ENCODE results near the gene PMF1. TPM values are rescaled to one million over a fixed set of nuclear protein-coding genes. Genes with fewer than 3 reads are reported as not detected.

Gene PMF1
- total and polyA plus RNA-seq, 2 donors (not counting 3 experiments of a cell fraction or from before 2014, with no cell fraction given) = 58.4 to 134 TPM

DNA sequence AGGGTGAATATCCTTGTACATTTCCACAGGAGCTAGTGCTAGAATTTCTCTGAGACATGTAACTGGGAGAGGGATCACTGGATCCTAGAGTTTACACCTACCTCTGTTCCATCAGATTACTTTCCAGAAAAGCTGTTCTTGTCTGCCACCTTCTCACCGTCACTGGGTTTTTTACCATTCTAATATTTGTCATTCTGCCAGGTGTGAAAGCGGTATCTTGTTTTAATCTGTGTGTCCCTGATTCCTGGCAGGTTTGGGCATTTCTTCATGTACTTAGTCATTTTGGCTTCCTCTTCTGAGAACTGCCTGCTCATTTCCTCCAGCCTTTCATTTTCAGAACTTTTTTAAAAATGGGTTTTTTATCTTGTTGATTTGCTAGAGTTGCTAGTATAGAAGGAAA lies 5.1 kb downstream of the PMF1 start:
- Histone ChIP-seq H3K27ac (ENCODE audit: insufficient read depth, low read depth, low read length) (peak overlapping the region; percentile 75), H3K9me3 (replicated peaks; ENCODE audit: control insufficient read depth, insufficient read depth, low read length) (no peaks in the 10 kb centered on the region), H3K4me2 (ENCODE audit: insufficient read depth, low read length) (peak overlapping the region; percentile 80), H2AFZ (ENCODE audit: low read depth, low read length) (no peak overlapping the region), H4K20me1 (replicated peaks; ENCODE audit: control insufficient read depth, extremely low read depth, insufficient read depth, low read length) (no peaks in the 10 kb centered on the region), H3K9me1 (replicated peaks; ENCODE audit: control insufficient read depth, extremely low read depth, insufficient read depth, low read length) (no peaks in the 10 kb centered on the region), H3K27me3 (ENCODE audit: control insufficient read depth in 2 of 2, insufficient read depth in 2 of 2, low read length in 2 of 2) (no peaks in the 10 kb centered on the region), H3K36me3 (ENCODE audit: control insufficient read depth in 2 of 2, extremely low read depth in 1 of 2, insufficient read depth in 2 of 2, low read length in 2 of 2) (peaks cover 5% of the 10 kb centered on the region in 2 experiments), H3K4me3 (replicated peaks in 1 of 3; ENCODE audit: insufficient read depth in 1 of 3, low read depth in 1 of 3, low read length in 3 of 3) (no peak overlapping the region), H3K9ac (replicated peaks; ENCODE audit: extremely low read depth, insufficient read depth, low read length) (peak overlapping the region; percentile 54), H3K4me1 (ENCODE audit: control insufficient read depth, extremely low read depth, insufficient read depth, low read length) (peaks cover 19% of the 10 kb centered on the region), H3K79me2 (ENCODE audit: control insufficient read depth, insufficient read depth, low read length) (peaks cover 19% of the 10 kb centered on the region)
- intact Hi-C loops (cut with micrococcal nuclease) = no loop called here
- ChIA-PET CTCF (interaction anchor here (0.6 to 1.2 kb wide), 7 partner anchors 21 to 88 kb away, joined by 3 to 9 read pairs (median 3); partner anchors contain the start of gene SLC25A44), POLR2A (interaction anchor here (0.7 kb wide), 1 partner anchor 14 kb away, joined by 3 read pairs; no protein-coding TSS in a partner anchor)
- peak; percentile 77 for DNase-seq (ENCODE audit: low read depth, low spot score)
- TF ChIP-seq JUN (IDR thresholded peaks at IDR 0.05; ENCODE audit: borderline replicate concordance, insufficient read depth, insufficient read length, low read depth) = no peak
- peak; percentile 61 for TF ChIP-seq FOS (IDR thresholded peaks at IDR 0.05; ENCODE audit: borderline replicate concordance, insufficient read depth, low read length)
- TF ChIP-seq GATA2 (IDR thresholded peaks at IDR 0.05; ENCODE audit: insufficient read depth, insufficient read length, low read depth, low read length) = peak; percentile 90
- dilution Hi-C loops (cut with MboI; ENCODE audit: extremely low pct_ligation_motif_present, low sequenced_read_pairs) = no loop called here
- FAIRE-seq = no peak
- no TSS peak for BruUV-seq (replicated peaks)

DNA sequence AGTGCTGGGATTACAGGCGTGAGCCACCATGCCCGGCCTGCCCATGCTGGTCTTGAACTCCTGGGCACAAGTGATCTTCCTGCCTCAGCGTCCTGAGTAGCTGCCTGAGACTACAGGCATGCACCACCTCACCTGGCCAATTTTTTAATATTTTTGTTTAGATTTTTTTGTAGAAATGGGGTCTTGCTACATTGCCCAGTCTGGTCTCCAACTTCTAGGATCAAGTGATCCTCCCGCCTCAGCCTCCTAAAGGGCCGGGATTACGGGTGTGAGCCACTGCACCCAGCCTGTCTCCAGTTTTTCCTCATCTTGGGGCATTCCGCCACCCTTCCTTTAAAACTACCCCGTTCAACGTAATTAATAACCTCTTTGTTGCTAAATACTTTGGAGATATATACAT lies 7.4 kb downstream of the PMF1 start:
- no peak overlapping the region for H3K4me2 ChIP-seq (ENCODE audit: insufficient read depth, low read length)

More for the DNA sequence above, 7.4 kb downstream of the PMF1 start:
- no peak for FAIRE-seq
- Histone ChIP-seq H3K27ac (ENCODE audit: insufficient read depth, low read depth, low read length) (no peak overlapping the region), H3K27me3 (ENCODE audit: control insufficient read depth in 2 of 2, insufficient read depth in 2 of 2, low read length in 2 of 2) (no peaks in the 10 kb centered on the region), H3K9me1 (replicated peaks; ENCODE audit: control insufficient read depth, extremely low read depth, insufficient read depth, low read length) (no peaks in the 10 kb centered on the region), H4K20me1 (replicated peaks; ENCODE audit: control insufficient read depth, extremely low read depth, insufficient read depth, low read length) (no peaks in the 10 kb centered on the region), H3K79me2 (ENCODE audit: control insufficient read depth, insufficient read depth, low read length) (peaks cover 15% of the 10 kb centered on the region), H3K9ac (replicated peaks; ENCODE audit: extremely low read depth, insufficient read depth, low read length) (no peak overlapping the region), H2AFZ (ENCODE audit: low read depth, low read length) (no peak overlapping the region), H3K4me1 (ENCODE audit: control insufficient read depth, extremely low read depth, insufficient read depth, low read length) (peaks cover 20% of the 10 kb centered on the region), H3K9me3 (replicated peaks; ENCODE audit: control insufficient read depth, insufficient read depth, low read length) (no peaks in the 10 kb centered on the region), H3K36me3 (ENCODE audit: control insufficient read depth in 2 of 2, extremely low read depth in 1 of 2, insufficient read depth in 2 of 2, low read length in 2 of 2) (peaks cover 5 to 12% of the 10 kb centered on the region in 2 experiments), H3K4me3 (replicated peaks in 1 of 3; ENCODE audit: insufficient read depth in 1 of 3, low read depth in 1 of 3, low read length in 3 of 3) (no peak overlapping the region)
- no TSS peak for BruUV-seq (replicated peaks)
- CTCF ChIA-PET = interaction anchor here (1.5 kb wide), 1 partner anchor 75 kb away, joined by 4 read pairs; no protein-coding TSS in a partner anchor
- TF ChIP-seq, protein P1, sequence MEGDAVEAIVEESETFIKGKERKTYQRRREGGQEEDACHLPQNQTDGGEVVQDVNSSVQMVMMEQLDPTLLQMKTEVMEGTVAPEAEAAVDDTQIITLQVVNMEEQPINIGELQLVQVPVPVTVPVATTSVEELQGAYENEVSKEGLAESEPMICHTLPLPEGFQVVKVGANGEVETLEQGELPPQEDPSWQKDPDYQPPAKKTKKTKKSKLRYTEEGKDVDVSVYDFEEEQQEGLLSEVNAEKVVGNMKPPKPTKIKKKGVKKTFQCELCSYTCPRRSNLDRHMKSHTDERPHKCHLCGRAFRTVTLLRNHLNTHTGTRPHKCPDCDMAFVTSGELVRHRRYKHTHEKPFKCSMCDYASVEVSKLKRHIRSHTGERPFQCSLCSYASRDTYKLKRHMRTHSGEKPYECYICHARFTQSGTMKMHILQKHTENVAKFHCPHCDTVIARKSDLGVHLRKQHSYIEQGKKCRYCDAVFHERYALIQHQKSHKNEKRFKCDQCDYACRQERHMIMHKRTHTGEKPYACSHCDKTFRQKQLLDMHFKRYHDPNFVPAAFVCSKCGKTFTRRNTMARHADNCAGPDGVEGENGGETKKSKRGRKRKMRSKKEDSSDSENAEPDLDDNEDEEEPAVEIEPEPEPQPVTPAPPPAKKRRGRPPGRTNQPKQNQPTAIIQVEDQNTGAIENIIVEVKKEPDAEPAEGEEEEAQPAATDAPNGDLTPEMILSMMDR (IDR thresholded peaks at IDR 0.05; ENCODE audit: extremely low read depth in 1 of 2, insufficient read depth in 1 of 2, low read depth in 1 of 2, low read length in 2 of 2) = no peak
- TF ChIP-seq POLR2A (IDR thresholded peaks at IDR 0.05; ENCODE audit: low read depth, low read length) = no peak
- TF ChIP-seq EZH2 (IDR thresholded peaks at IDR 0.05; ENCODE audit: borderline replicate concordance, low read depth, low read length, severe bottlenecking) = no peak
- TF ChIP-seq GATA2 (IDR thresholded peaks at IDR 0.05; ENCODE audit: insufficient read depth, insufficient read length, low read depth, low read length) = no peak
- TF ChIP-seq, protein P2, sequence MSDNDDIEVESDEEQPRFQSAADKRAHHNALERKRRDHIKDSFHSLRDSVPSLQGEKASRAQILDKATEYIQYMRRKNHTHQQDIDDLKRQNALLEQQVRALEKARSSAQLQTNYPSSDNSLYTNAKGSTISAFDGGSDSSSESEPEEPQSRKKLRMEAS (IDR thresholded peaks at IDR 0.05; ENCODE audit: insufficient read depth, insufficient read length) = no peak
- no peak for TF ChIP-seq POLR2AphosphoS5 (IDR thresholded peaks at IDR 0.05; ENCODE audit: insufficient read depth, low read depth, low read length)
- no peak for TF ChIP-seq FOS (IDR thresholded peaks at IDR 0.05; ENCODE audit: borderline replicate concordance, insufficient read depth, low read length)
- TF ChIP-seq JUN (IDR thresholded peaks at IDR 0.05; ENCODE audit: borderline replicate concordance, insufficient read depth, insufficient read length, low read depth) = no peak
- TF ChIP-seq MYC (IDR thresholded peaks at IDR 0.05; ENCODE audit: low read depth, low read length) = no peak
- intact Hi-C loops (cut with micrococcal nuclease) (no loop called here), dilution Hi-C loops (cut with MboI; ENCODE audit: extremely low pct_ligation_motif_present, low sequenced_read_pairs) (loop anchor here (10.0 kb wide), 1 partner anchor 85 kb away; no protein-coding TSS in a partner anchor)
- no peak for DNase-seq (ENCODE audit: low read depth, low spot score)
- POLR2A ChIA-PET = no interaction called here

Measured in endothelial cell of umbilical vein (primary cell).